A549 (cell line): ENCODE results near the gene C12orf75.

Experiments used
- CTCF ChIP-seq: fragments of >200 bp; sonication (Bioruptor Twin); formaldehyde crosslinking; IDR thresholded peaks from 3 replicates; pipeline ENCODE4 v1.5.1; 2016
- EP300 ChIP-seq, 2 experiments: fragments of >200 bp; sonication (Bioruptor Twin); formaldehyde crosslinking; IDR thresholded peaks; 2 replicates in 1 of 2; 3 replicates in 1 of 2; pipeline ENCODE4 v1.6.1; 2016 to 2017
- RFX5 ChIP-seq: fragments of 450-650 bp; IDR thresholded peaks from 2 replicates; pipeline ENCODE4 v1.7.1; 2014; ENCODE audit warnings: antibody characterized with exemption, mild to moderate bottlenecking, moderate library complexity

GRCh38 chr12:105280966-105281693 lies 49.4 kb upstream of the C12orf75 start:
- TF ChIP-seq RFX5 (no peak), CTCF (no peak), EP300 (IDR thresholded peaks at IDR 0.05) (no peak)
